B cell (primary cell): ENCODE data around the gene IL1R1.

Experiments used
- EZH2 ChIP-seq: IDR thresholded peaks from 2 replicates; pipeline ENCODE4 v1.6.1; 2012; ENCODE audit warnings: borderline replicate concordance, low read depth, mild to moderate bottlenecking, moderate library complexity, low read length; ENCODE audit not compliant: insufficient read depth, poor library complexity, severe bottlenecking
- TF ChIP-seq, protein P1 (sequence below): fragments of 200-600 bp; IDR thresholded peaks from one replicate; pipeline ENCODE4 v1.8.0; 2022; ENCODE audit warnings: antibody characterized with exemption, mild to moderate bottlenecking

GRCh38 chr2:102145934-102146333 lies 3.4 kb downstream of the IL1R1 start:
- TF ChIP-seq, protein P1, sequence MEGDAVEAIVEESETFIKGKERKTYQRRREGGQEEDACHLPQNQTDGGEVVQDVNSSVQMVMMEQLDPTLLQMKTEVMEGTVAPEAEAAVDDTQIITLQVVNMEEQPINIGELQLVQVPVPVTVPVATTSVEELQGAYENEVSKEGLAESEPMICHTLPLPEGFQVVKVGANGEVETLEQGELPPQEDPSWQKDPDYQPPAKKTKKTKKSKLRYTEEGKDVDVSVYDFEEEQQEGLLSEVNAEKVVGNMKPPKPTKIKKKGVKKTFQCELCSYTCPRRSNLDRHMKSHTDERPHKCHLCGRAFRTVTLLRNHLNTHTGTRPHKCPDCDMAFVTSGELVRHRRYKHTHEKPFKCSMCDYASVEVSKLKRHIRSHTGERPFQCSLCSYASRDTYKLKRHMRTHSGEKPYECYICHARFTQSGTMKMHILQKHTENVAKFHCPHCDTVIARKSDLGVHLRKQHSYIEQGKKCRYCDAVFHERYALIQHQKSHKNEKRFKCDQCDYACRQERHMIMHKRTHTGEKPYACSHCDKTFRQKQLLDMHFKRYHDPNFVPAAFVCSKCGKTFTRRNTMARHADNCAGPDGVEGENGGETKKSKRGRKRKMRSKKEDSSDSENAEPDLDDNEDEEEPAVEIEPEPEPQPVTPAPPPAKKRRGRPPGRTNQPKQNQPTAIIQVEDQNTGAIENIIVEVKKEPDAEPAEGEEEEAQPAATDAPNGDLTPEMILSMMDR = no peak
- TF ChIP-seq EZH2 = no peak
